Astrocyte (in vitro differentiated cells and primary cell): ENCODE results near the gene ZFP42. TPM values are rescaled to one million over a fixed set of nuclear protein-coding genes. Genes with fewer than 3 reads are reported as not detected.

Experiments
- DNase-seq: peaks from one replicate; pipeline ENCODE4 v3.0.0-alpha.2; 2010; ENCODE audit warnings: low read depth
- FAIRE-seq: peaks from 2 replicates; lab custom pipeline; 2011; peaks lifted over from hg19 to GRCh38; lab: Jason Lieb, UNC
- H2AFZ ChIP-seq: 2 replicates; pipeline ENCODE4 v1.6.0; 2012; ENCODE audit warnings: low read depth, low read length, inconsistent platforms
- H3K27ac ChIP-seq: 2 replicates; pipeline ENCODE4 v1.5.1; 2011; ENCODE audit warnings: low read depth, low read length, inconsistent platforms
- H3K27me3 ChIP-seq: 2 replicates; pipeline ENCODE4 v1.6.0; 2011; ENCODE audit warnings: low read length, inconsistent platforms; ENCODE audit not compliant: insufficient read depth
- H3K36me3 ChIP-seq: 2 replicates; pipeline ENCODE4 v1.5.1; 2011; ENCODE audit warnings: low read length, inconsistent platforms; ENCODE audit not compliant: insufficient read depth
- H3K4me1 ChIP-seq: 2 replicates; pipeline ENCODE4 v1.5.1; 2011; ENCODE audit warnings: low read length, inconsistent platforms; ENCODE audit not compliant: insufficient read depth
- H3K4me2 ChIP-seq: 2 replicates; pipeline ENCODE4 v1.6.0; 2012; ENCODE audit warnings: low read length, inconsistent platforms
- H3K4me3 ChIP-seq: 2 replicates; pipeline ENCODE4 v1.5.1; 2011; ENCODE audit warnings: low read depth, mild to moderate bottlenecking, low read length, inconsistent platforms; ENCODE audit not compliant: insufficient read depth
- H3K79me2 ChIP-seq: 2 replicates; pipeline ENCODE4 v1.6.0; 2012; ENCODE audit warnings: mild to moderate bottlenecking, low read length, inconsistent platforms; ENCODE audit not compliant: insufficient read depth
- H3K9ac ChIP-seq: 2 replicates; pipeline ENCODE4 v1.6.0; 2012; ENCODE audit warnings: mild to moderate bottlenecking, low read length, inconsistent platforms
- H3K9me3 ChIP-seq: 2 replicates; pipeline ENCODE4 v1.5.1; 2012; ENCODE audit warnings: low read depth, mild to moderate bottlenecking, low read length, inconsistent platforms; ENCODE audit not compliant: insufficient read depth
- H4K20me1 ChIP-seq: 2 replicates; pipeline ENCODE4 v1.6.0; 2012; ENCODE audit warnings: low read length, inconsistent platforms; ENCODE audit not compliant: insufficient read depth
- H3K27ac Mint-ChIP-seq: one replicate; pipeline ENCODE4 v1.8.0; 2021; ENCODE audit warnings: mild to moderate bottlenecking, mixed read lengths; ENCODE audit not compliant: unreplicated experiment
- H3K27me3 Mint-ChIP-seq: one replicate; pipeline ENCODE4 v1.8.0; 2021; ENCODE audit warnings: low read depth, mixed read lengths; ENCODE audit not compliant: unreplicated experiment
- H3K36me3 Mint-ChIP-seq: one replicate; pipeline ENCODE4 v1.8.0; 2021; ENCODE audit warnings: low read depth, mixed read lengths; ENCODE audit not compliant: unreplicated experiment
- H3K4me1 Mint-ChIP-seq: one replicate; pipeline ENCODE4 v1.8.0; 2021; ENCODE audit warnings: low read depth, mixed read lengths; ENCODE audit not compliant: unreplicated experiment
- H3K4me3 Mint-ChIP-seq: one replicate; pipeline ENCODE4 v1.8.0; 2021; ENCODE audit warnings: mild to moderate bottlenecking, moderate library complexity, mixed read lengths; ENCODE audit not compliant: unreplicated experiment
- H3K9me3 Mint-ChIP-seq: one replicate; pipeline ENCODE4 v1.8.0; 2021; ENCODE audit warnings: mild to moderate bottlenecking, mixed read lengths; ENCODE audit not compliant: unreplicated experiment
- EZH2 ChIP-seq: IDR thresholded peaks from 2 replicates; pipeline ENCODE4 v1.6.1; 2012; ENCODE audit warnings: mild to moderate bottlenecking, low read length, inconsistent platforms; ENCODE audit not compliant: insufficient read depth
- total RNA-seq: library from RNA; stranded (reverse); gene quantifications from 2 replicates; pipeline ENCODE4 v1.2.1, GENCODE V29; 2021
- TF ChIP-seq, protein P1 (sequence below): IDR thresholded peaks from 2 replicates; pipeline ENCODE4 v1.5.1; 2011; ENCODE audit warnings: low read depth, mild to moderate bottlenecking, inconsistent platforms, low read length, moderate library complexity; ENCODE audit not compliant: insufficient read depth

ZFP42 gene
- total RNA-seq, 1 donor from 2014 or later, result 4.5 TPM

DNA sequence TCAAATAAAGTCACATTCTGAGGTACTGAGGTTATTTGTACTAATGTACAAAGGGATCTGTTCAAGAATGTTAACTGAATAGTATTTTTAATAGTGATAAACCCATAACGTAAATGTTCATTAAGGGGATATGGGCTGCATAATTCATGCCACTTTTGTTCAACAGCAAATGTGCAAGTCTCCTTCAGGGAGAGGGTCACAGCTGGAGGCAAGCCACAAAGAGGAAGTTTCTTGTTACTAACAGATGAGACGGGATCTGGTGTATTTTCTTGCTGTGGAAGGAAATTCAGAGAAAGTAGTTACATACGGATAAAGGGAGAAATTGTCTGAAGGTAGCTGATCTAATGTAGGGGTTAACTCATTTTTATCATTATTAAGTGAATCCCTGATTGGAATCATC, 10.0 kb downstream of the ZFP42 start:
- Mint-ChIP-seq H3K27me3 (no peaks in the 10 kb centered on the region), H3K27ac (no peak overlapping the region), H3K4me3 (no peak overlapping the region), H3K36me3 (no peaks in the 10 kb centered on the region), H3K9me3 (peaks cover 6% of the 10 kb centered on the region), H3K4me1 (peaks cover 4% of the 10 kb centered on the region)
- no peak for TF ChIP-seq EZH2
- Histone ChIP-seq H2AFZ (no peak overlapping the region), H3K4me3 (no peak overlapping the region), H4K20me1 (no peaks in the 10 kb centered on the region), H3K9me3 (no peaks in the 10 kb centered on the region), H3K36me3 (no peaks in the 10 kb centered on the region), H3K4me1 (no peaks in the 10 kb centered on the region), H3K27ac (no peak overlapping the region), H3K4me2 (no peak overlapping the region), H3K27me3 (no peaks in the 10 kb centered on the region), H3K79me2 (no peaks in the 10 kb centered on the region), H3K9ac (no peak overlapping the region)
- FAIRE-seq, result no peak
- DNase-seq, result no peak

DNA sequence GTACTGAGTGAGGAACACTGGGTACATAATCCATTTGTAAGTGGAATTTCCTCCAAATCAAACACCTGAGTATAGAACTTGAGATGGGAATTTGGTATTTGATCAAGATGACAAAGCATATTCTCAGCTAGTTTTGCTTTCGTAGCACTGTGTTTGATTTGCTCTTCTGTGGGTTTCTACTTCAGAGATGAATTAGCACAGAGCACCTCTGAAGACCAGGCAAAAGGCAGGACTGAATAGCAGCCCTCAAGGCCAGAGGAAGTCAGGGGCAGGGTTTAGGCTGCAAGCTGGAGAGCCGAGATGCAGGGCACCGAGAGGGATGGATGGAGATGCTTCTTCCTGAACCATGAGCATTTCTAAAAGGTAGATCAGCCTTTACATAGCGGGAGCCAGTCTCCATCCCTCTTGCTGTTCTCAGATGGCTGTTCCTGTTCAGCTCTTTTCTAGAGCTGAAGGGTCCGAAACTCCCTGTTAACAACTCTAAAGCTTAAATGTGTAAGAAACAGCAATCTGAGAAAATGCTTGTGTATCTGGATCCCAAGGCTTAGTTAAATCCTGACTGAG, 10.8 kb downstream of the ZFP42 start:
- Histone ChIP-seq H3K27me3 (no peaks in the 10 kb centered on the region), H3K36me3 (no peaks in the 10 kb centered on the region), H3K4me1 (no peaks in the 10 kb centered on the region), H3K9me3 (no peaks in the 10 kb centered on the region), H4K20me1 (no peaks in the 10 kb centered on the region), H3K79me2 (no peaks in the 10 kb centered on the region), H2AFZ (no peak overlapping the region), H3K27ac (no peak overlapping the region), H3K4me3 (no peak overlapping the region), H3K9ac (no peak overlapping the region), H3K4me2 (no peak overlapping the region)
- Mint-ChIP-seq H3K36me3 (no peaks in the 10 kb centered on the region), H3K9me3 (peaks cover 6% of the 10 kb centered on the region), H3K27ac (no peak overlapping the region), H3K27me3 (no peaks in the 10 kb centered on the region), H3K4me3 (no peak overlapping the region), H3K4me1 (peaks cover 4% of the 10 kb centered on the region)
- FAIRE-seq (no peak), DNase-seq (no peak)
- no peak for TF ChIP-seq EZH2
- TF ChIP-seq, protein P1, sequence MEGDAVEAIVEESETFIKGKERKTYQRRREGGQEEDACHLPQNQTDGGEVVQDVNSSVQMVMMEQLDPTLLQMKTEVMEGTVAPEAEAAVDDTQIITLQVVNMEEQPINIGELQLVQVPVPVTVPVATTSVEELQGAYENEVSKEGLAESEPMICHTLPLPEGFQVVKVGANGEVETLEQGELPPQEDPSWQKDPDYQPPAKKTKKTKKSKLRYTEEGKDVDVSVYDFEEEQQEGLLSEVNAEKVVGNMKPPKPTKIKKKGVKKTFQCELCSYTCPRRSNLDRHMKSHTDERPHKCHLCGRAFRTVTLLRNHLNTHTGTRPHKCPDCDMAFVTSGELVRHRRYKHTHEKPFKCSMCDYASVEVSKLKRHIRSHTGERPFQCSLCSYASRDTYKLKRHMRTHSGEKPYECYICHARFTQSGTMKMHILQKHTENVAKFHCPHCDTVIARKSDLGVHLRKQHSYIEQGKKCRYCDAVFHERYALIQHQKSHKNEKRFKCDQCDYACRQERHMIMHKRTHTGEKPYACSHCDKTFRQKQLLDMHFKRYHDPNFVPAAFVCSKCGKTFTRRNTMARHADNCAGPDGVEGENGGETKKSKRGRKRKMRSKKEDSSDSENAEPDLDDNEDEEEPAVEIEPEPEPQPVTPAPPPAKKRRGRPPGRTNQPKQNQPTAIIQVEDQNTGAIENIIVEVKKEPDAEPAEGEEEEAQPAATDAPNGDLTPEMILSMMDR, result no peak

DNA sequence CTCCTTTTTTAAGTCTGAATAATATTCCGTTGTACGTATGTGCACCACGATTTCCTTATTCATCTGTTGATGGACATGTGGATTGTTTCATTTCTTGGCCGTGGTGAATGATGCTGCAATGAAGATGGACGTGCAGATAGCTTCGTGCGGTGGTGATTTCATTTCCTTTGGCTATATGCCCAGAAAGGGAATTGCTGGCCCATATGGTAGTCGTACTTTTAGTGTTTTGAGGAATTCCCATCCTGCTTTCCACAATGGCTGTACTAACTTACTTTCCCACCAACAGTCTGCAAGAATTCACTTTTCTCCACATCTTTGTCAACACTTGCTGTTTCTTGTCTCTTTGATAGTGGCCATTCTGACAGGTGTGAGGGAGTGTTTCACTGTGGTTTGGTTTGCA, 12.8 kb downstream of the ZFP42 start:
- H3K9ac ChIP-seq, result no peak overlapping the region
- no peaks in the 10 kb centered on the region for H3K36me3 Mint-ChIP-seq
- FAIRE-seq (no peak), DNase-seq (peak; percentile 52)
- H3K9me3 Mint-ChIP-seq, result peaks cover 6% of the 10 kb centered on the region
- no peak overlapping the region for H2AFZ ChIP-seq
- H3K4me2 ChIP-seq, result no peak overlapping the region
- H3K9me3 ChIP-seq, result no peaks in the 10 kb centered on the region
- H3K4me3 Mint-ChIP-seq, result no peak overlapping the region
- no peaks in the 10 kb centered on the region for H3K27me3 Mint-ChIP-seq
- no peak overlapping the region for H3K27ac ChIP-seq
- peaks cover 4% of the 10 kb centered on the region for H3K4me1 Mint-ChIP-seq
- no peaks in the 10 kb centered on the region for H3K79me2 ChIP-seq
- no peaks in the 10 kb centered on the region for H3K4me1 ChIP-seq
- H3K4me3 ChIP-seq, result no peak overlapping the region
- H3K27ac Mint-ChIP-seq, result no peak overlapping the region
- no peaks in the 10 kb centered on the region for H3K27me3 ChIP-seq
- H3K36me3 ChIP-seq, result no peaks in the 10 kb centered on the region
- TF ChIP-seq, protein P1, result no peak
- no peak for TF ChIP-seq EZH2
- H4K20me1 ChIP-seq, result no peaks in the 10 kb centered on the region
